ENCODE results near the gene AOX1. TPM values are rescaled to one million over a fixed set of nuclear protein-coding genes. Genes with fewer than 3 reads are reported as not detected.

The AOX1 gene
- total RNA-seq, 4 donors from 2014 or later = 87.3 to 221 (median 135) TPM

DNA sequence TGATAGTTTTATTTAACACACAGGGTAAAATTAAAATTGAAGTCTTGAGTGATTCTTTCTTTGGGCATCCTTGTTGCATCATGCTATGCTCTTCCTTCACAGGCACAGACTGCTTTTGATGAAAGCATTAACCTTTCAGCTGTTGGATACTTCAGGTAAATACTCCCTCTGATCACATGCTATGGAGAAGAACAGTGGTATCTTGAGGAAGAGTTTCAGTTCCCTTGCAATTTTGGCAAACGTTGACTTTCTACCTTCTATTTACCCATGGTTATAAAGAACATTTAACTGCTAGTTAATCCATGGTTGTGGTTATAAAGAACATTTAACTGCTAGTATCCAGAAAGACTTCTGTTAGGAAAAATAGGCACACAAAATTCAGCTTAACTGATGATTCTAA, 75.7 kb downstream of the AOX1 start:
- Histone ChIP-seq H3K36me3 (peaks cover 0 to 12% (median 0%) of the 10 kb centered on the region in 3 donors), H3K4me3 (no peak overlapping the region), H3K27me3 (no peaks in the 10 kb centered on the region), H3K27ac (no peak overlapping the region), H3K4me1 (no peaks in the 10 kb centered on the region), H3K9me3 (no peaks in the 10 kb centered on the region)
- DNase-seq (ENCODE audit: low spot score in 2 of 2) = no peak
- 73 to 88% methylated on average over 1 of the region's 1 CpG for WGBS, 2 donors
- TF ChIP-seq EP300 (IDR thresholded peaks at IDR 0.05) (no peak), POLR2A (IDR thresholded peaks at IDR 0.05) (no peak)
- TF ChIP-seq, protein P1, sequence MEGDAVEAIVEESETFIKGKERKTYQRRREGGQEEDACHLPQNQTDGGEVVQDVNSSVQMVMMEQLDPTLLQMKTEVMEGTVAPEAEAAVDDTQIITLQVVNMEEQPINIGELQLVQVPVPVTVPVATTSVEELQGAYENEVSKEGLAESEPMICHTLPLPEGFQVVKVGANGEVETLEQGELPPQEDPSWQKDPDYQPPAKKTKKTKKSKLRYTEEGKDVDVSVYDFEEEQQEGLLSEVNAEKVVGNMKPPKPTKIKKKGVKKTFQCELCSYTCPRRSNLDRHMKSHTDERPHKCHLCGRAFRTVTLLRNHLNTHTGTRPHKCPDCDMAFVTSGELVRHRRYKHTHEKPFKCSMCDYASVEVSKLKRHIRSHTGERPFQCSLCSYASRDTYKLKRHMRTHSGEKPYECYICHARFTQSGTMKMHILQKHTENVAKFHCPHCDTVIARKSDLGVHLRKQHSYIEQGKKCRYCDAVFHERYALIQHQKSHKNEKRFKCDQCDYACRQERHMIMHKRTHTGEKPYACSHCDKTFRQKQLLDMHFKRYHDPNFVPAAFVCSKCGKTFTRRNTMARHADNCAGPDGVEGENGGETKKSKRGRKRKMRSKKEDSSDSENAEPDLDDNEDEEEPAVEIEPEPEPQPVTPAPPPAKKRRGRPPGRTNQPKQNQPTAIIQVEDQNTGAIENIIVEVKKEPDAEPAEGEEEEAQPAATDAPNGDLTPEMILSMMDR (IDR thresholded peaks at IDR 0.05) = no peak

DNA sequence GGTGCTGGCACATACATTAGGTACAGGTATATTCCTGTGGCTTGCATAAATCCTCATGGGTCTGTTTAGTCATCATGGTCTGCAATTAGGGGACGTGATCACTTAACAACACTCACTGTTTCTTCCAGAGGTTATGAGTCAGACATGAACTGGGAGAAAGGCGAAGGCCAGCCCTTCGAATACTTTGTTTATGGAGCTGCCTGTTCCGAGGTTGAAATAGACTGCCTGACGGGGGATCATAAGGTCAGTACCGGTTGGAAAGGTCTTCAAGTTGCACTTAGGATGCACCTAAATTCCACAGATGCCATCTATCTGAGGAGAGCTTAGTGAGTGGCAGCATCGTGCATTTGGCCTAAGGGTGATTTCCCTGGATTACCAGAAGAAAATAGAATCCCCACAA, 76.9 kb downstream of the AOX1 start:
- Histone ChIP-seq H3K27ac (peak overlapping the region in 1 of 4 donors; percentile 7), H3K4me1 (no peaks in the 10 kb centered on the region), H3K4me3 (no peak overlapping the region), H3K36me3 (peaks cover 0 to 12% (median 0%) of the 10 kb centered on the region in 3 donors), H3K27me3 (no peaks in the 10 kb centered on the region), H3K9me3 (no peaks in the 10 kb centered on the region)
- TF ChIP-seq POLR2A (IDR thresholded peaks at IDR 0.05) = no peak
- TF ChIP-seq, protein P1 (IDR thresholded peaks at IDR 0.05) = no peak
- TF ChIP-seq EP300 (IDR thresholded peaks at IDR 0.05) = no peak
- WGBS, 2 donors = 58 to 59% methylated on average over 7 of the region's 7 CpGs
- no peak for DNase-seq (ENCODE audit: low spot score in 2 of 2)

DNA sequence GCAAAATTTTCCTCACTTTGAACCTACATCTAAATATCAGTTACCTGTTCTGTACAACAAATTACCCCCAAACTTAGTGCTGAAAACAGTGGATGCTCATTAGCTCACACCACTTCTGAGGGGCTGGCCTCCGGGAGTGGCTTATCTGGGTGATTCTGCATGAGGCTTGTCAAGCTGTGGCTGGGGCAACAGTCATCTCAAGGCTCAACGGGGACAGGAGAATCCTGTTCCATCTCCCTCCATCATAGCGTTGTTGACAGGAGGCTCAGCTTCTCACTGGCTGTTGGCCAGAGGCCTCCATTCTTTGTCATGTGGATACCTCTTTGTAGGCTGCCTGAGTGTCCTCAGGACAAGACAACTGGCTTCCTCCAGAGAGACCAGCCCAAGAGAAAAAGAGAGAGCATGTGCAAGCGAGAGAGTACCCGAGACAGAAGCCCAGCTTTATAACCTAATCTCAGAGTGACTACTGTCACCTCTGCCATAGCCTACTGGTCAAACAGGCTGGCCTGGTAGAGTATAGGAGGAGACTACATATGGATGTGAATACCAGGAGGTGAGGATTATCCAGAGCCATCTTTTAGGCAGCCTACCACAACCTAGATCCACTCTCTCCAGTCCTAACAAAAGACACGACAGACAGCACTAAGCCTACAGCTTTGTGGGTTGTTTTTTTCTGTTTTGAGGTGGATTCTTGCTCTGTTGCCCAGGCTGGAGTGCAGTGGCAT, 79.1 kb downstream of the AOX1 start:
- Histone ChIP-seq H3K4me3 (no peak overlapping the region), H3K9me3 (no peaks in the 10 kb centered on the region), H3K36me3 (peaks cover 0 to 18% (median 0%) of the 10 kb centered on the region in 3 donors), H3K27ac (no peak overlapping the region), H3K4me1 (no peaks in the 10 kb centered on the region), H3K27me3 (no peaks in the 10 kb centered on the region)
- TF ChIP-seq, protein P1 (IDR thresholded peaks at IDR 0.05) = no peak
- TF ChIP-seq POLR2A (IDR thresholded peaks at IDR 0.05) (no peak), EP300 (IDR thresholded peaks at IDR 0.05) (no peak)
- 92 to 94% methylated on average over 6 of the region's 6 CpGs for WGBS, 2 donors
- DNase-seq (ENCODE audit: low spot score in 2 of 2) = no peak

DNA sequence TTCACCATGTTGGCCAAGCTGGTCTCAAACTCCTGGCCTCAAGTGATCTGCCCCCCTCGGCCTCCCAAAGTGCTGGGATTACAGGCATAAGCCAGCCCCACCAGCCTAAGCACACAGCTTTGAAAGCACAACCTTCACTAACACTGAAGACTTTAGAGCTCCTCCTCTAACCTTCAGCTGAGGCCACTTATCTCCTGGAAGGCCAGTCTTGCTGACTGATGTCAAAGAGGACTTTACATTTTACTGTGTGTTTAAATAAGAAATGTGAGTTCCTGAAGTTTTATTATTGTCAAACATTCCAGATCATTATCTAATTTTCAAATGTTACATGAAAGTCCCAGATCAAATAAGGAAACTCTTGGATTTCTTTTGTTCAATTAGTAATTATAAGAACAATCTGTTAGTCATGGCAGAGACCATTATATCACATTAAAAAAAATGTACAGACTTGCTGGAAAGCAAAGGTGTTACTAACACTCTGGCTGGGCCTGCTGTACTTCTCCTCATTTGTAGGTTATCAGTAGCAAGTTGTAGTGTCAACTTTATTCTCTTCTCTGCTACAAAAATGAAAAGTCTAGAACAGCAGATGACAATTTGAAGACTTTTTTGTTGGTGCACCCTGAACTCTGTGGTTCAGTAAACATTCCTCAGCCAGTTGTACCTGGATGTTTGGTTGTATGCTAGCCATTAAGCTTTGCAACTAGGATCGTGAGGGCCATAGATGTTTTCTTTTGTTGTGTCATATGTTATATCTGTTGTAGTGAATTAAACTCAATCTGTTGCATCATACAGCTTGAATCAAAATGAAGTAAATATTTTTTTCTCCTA, 80.0 kb downstream of the AOX1 start:
- DNase-seq (ENCODE audit: low spot score in 2 of 2) = no peak
- Histone ChIP-seq H3K27me3 (no peaks in the 10 kb centered on the region), H3K4me1 (no peaks in the 10 kb centered on the region), H3K9me3 (no peaks in the 10 kb centered on the region), H3K36me3 (peaks cover 0 to 23% (median 0%) of the 10 kb centered on the region in 3 donors), H3K4me3 (no peak overlapping the region), H3K27ac (no peak overlapping the region)
- WGBS, 2 donors = 63 to 83% methylated on average over 2 of the region's 2 CpGs
- TF ChIP-seq POLR2A (IDR thresholded peaks at IDR 0.05) (no peak), EP300 (IDR thresholded peaks at IDR 0.05) (no peak)
- TF ChIP-seq, protein P1 (IDR thresholded peaks at IDR 0.05) = no peak

DNA sequence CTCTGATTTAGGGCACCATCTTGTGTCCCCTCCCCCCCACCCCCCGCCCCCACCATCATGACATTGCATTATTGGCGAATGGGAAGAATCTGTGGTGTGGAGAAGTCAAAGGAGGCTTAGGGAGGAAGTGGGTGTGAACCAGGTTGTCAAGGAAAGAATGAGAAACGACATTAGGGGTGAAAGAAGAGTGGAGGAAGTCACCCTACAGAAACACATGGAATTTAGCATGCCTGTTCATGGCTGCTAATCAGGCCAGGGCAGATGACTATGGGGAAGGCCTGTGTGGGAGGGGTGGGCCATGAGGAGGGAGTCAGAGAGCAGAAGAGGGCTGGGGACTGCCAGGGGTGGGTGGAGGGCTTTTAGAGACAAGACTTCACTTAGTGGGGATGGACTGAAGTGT, 81.6 kb downstream of the AOX1 start:
- Histone ChIP-seq H3K9me3 (no peaks in the 10 kb centered on the region), H3K4me3 (no peak overlapping the region), H3K27ac (no peak overlapping the region), H3K36me3 (peaks cover 0 to 23% (median 0%) of the 10 kb centered on the region in 3 donors), H3K4me1 (no peaks in the 10 kb centered on the region), H3K27me3 (no peaks in the 10 kb centered on the region)
- DNase-seq (ENCODE audit: low spot score in 2 of 2) = no peak
- TF ChIP-seq EP300 (IDR thresholded peaks at IDR 0.05) (no peak), POLR2A (IDR thresholded peaks at IDR 0.05) (no peak)
- TF ChIP-seq, protein P1 (IDR thresholded peaks at IDR 0.05) = no peak
- 65 to 82% methylated on average over 3 of the region's 3 CpGs for WGBS, 2 donors
